Stimulated activated CD4-positive, alpha-beta T cell treated with anti-CD3 and anti-CD28 coated beads, TNF-alpha, amount 100 ng/mL, for 1 hour (primary cell): ENCODE measurements around the gene IGSF3.

Experiments used
- DNase-seq, 3 donors: peaks; one replicate each; pipeline ENCODE4 v3.0.0-alpha.2; 2020; ENCODE audit warnings: low read depth in 3 of 3, low spot score in 1 of 3

IGSF3 gene

DNA sequence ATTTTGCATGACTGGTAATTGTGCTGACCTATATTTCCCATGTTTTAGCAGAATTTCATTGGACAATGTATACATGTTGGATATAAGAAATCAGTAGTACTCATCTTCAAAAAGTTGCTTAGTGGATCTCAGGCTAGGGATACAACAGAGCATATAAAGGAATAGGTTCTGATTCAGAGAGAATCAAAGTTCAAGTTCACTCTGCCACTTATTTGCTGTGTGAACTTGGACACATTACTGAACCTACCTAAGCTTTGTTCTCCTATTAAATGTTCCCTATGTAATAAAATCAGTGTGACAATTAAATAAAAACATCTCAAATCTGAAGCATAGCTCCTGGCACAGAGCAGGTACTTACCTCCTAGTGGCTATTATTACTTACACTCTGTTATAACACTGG is 106.0 kb downstream of the IGSF3 start:
- no peak for DNase-seq

DNA sequence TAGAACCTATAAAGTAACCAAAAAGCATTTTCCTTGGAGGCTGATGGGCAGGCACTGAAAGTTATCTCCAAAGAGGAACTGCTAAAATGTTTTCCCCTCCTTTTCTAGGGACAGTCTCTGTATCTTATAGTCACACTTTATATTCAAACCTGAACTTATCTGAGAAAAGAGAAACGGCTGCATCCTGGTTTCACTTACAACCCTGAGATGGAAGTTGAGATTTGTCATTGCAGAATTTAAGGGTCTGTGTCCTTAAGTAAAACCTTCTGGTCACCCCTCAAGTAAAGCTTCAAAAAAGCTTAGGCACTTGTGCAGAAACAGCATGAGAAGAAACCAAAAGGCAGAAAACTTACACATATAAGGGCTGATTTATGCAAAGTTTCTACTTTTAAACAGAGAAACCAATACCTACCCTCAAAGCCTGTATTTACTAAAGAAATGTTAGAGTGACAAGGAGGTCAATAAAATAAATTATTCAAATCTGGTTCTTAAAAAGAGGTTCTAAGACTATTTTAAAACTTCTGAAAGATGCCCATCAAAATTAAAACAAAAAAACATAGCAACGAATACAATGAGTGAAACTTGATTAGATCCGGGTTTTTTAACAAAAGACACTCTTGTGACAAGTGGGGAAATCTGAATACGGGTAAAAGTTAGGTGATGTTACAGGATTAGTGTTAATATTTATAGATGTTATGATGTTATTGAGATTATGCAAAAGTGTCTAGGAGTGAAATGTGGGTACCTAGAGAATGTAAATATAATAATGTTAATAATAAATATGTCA is 106.6 kb downstream of the IGSF3 start:
- DNase-seq = no peak

DNA sequence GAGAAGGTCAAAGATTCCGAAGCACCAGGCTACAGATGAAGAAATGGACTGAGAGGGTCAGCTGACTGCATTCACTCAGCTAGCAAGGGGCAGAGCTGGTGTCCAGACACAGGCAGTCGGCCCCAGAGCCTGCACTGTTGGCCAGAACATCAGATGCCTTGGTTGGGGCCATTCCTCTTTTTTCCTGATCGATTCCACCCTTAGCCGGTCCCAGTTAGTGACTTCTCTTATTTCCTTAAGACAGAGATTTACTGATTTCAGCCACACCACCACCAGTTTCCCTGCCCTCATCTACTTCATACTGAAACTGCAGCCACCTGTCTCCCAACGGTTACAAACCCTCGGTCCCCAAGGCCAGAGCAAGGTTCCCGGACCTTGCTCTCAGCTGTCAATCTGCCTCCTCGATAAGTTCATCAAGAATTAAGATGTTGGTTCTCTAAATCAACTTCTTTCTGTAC is 108.2 kb downstream of the IGSF3 start:
- no peak for DNase-seq

DNA sequence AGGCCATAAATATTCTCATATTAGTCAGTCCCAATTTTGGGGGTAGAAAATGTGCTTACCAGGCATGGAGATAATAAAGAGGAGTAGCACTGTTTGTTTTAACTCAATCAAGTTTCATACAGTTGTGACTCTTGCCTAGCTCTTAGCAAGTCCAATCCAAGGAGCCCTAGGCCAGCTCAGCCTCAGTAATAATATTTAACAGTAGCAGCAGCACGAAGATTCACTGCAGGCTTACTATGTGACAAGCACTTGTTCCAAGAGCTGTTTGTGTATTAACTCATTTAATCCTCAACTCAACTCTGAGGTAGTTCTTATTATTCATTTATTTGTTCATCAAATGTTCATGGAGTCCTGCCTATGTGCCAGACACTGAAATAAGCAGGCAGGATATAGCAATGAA is 109.0 kb downstream of the IGSF3 start:
- no peak for DNase-seq

DNA sequence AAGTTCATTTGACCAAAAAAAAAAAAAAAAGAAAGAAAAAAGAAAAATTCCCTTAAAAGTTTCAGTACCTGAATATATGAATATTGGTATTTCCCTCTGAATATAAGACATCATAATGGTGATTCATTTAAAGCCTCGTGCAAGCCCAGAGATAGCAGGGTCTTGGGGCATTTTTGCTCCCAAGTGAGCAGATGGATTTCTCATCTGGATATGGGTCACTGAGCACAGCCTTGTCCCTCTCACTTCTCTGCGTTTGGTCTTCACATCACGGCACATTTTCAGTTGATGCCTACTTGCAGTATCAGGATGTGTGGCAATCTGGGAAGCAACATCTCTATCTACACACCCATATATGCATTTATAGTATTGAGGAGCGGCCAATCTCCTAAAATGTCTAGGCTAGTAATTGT is 109.4 kb downstream of the IGSF3 start:
- DNase-seq = no peak

DNA sequence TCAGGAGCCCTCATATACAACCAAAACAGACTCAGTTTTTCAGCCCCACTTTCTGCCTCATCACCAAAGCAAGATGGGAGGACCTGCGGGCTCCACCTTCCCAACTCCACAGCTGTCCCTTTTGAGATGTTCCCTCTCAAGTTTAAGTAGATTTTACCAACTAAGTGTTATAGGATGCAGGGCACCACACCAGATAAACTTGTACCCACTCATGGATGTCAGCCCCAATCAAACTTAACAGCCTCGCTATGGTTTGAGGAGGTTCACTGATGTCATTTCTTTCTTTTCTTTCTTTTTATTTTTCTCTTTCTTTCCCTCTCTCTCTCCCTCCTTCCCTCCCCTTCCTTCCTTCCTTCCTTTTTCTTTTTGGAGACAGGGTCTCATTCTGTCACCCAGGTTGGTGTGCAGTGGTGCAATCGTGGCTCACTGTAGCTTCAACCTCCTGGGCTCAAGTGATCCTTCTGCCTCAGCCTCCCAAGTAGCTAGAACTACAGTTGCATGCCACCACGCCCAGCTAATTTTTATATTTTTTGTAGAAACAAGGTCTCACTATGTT is 110.1 kb downstream of the IGSF3 start:
- no peak for DNase-seq

DNA sequence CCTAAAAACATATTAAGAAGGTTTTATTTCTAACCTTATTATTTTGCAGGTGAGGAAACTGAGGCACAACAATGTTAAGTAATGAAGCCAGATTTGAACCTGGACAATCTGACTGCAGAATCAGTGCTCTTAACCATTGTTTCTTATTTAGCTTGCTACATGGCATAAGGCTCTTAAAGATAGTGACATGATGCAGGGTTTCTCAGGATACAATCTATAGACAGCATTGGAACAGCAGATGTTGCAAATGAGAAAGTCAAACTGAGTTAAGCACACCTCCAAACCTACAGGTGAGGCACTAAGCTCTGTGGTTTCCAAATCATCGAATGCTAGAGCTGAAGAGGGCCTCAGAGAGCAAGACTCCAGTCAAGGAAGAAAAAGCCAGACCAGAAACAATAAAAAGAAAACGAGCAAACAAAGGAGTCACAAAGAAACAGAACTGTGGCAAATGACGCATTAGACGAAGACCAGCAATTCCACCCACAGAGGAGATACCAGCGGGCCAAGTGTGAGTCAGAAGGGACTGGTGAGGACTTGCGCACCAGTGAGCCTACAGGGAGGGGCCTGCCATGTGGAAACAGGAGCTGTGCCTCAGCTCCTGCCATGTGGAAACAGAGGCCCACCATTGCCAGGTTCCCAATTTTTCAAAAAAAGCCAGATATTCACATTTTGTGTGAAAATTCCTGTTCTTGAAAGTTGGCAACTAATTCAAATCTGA is 111.1 kb downstream of the IGSF3 start:
- no peak for DNase-seq

DNA sequence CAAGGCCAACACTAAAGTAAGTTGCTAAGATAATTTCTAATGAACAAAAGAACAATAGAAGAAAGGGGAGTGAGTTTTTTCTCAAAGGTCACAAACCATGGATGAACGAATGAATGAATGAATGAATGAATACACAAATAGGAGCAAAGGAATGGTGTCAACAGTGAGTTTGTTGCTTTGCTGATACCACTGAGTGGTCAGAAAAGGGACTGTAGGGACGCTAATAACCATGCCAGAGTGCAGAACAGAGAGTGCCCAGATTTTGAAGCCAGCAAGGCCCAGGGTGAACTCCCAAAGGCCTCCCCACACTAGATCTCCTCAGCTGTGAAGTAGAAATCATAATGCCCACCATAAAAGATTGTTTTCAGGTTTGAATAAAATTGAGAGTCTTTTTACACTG is 112.6 kb downstream of the IGSF3 start:
- no peak for DNase-seq

DNA sequence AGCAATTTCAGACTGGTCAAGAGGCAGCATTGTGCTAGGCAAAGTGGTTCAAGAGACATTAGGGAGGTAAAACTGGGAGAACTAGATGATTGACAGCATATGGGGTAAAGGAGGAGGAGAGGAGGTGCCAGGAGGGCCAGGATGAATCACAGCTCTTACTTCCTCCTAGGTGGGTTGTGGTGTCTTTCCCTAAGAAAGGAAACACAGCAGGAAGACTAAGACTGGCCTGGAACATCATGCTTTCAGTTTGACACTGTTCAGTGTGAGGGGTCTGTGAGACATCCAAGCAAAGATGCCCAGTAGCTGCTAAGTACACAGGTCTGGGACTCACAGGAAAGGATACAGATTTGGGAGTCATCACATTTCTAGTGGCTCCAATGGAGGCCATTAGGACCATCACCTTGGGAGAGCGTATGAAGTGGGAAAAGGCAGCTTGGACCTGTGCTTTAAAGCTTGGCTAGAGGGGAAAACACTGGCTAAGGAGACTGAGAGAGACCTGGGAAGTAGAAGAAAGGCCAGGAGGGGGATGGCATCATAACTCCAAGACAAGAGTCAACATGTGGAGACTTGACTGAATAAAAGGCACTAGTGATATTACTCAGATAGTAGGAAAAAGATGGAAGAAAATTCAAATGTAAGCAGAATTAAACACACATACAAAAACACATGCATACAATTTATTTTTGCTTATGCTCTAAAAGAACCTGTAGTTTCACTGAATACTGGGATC is 114.0 kb downstream of the IGSF3 start:
- no peak for DNase-seq

DNA sequence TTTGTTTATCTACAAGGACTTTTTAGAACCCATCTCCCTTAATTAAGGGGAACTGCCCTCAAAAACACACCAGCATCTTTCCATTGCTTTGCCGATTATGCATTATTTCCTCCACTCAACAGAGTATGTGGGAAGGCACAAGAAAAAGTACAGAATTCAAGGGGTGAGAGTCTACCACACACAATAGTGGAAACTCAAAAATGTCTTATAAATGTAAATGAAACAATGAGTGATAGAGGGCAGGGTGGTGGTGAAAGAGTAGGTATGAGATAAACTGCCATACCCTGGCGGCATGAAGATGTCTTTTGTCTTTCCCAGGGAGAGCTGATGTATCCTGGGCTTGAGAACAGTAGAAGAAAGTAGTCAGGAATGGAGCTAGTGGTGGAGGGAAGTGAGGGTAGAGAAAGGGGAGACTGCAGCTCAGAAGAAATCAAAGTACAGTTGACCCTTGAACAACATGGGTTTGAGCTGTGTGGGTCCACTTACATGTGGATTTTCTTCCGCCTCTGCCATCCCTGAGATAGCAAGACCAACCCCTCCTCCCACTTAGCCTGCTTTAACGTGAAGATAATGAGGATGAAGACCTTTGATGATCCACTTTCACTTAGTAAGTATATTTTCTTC is 121.1 kb downstream of the IGSF3 start:
- DNase-seq = no peak

DNA sequence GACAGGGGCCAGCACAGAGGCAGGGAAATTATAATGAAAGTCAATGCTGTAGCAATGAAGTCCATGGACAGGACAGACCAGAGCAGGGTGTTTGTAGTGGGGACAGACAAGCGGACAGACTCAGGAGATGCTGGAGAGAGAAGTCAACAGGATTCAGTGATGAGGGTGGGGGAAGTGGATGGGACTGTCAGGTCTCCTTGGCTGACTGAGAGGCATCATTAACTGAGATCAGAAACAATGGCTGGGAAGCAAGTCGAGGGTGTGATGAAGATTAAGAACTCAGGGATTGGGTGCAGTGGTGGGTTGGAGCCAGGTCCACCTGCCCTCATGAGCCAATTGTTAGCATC is 122.2 kb downstream of the IGSF3 start:
- no peak for DNase-seq

DNA sequence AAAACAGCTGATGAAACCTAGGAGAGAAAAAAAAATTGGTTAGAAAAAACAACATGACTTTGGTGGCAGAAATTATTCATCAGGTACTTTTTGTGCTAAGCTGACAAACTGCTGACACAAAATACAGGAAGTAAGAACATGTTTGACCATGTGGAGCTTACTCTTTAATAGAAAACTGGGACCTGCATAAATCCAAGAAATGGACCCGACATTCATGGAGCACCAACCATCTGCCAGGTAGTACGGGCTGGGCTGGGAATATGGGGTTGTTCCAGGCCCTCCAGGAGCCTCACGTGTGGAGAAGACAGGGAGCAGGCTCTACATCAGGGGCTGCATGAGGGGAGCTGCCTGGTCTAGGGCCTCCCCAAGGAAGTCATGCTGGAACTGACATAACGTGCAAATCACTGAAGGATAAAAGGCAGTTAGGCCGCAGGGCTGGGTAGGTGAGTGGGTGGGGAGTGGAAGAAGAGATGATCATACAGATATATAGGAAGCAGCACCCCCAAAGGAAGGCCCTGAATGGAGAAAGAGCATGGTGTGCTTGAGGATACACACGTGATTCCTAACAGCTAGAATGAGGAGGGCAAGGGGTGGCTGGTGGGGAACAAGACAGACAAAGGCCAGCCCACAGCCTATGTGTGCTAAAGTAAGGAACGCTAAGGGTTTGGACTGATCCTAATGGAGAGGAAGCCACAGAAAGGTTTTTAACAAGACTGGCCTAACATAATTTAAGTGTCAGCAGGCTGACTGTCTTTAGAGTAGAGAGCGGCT is 122.8 kb downstream of the IGSF3 start:
- DNase-seq = no peak

DNA sequence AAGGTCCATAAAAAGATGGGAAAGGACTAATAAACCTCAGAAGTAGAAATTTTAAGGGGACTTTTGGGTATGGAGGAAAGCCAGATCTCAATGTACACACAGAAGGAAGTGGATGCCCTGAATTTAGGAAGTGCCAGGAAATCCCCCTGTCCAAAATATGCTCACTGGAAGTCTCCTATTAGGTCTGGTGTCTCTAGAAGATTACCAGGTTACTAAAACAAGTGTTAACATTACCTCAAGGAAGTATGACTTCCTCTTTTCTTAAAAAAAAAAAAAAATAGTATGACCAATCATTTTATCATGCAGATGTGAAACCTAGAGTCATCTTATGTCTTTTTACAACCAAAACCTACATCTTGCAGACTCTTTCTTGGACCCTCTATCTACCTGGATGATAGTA is 127.4 kb downstream of the IGSF3 start:
- no peak for DNase-seq

DNA sequence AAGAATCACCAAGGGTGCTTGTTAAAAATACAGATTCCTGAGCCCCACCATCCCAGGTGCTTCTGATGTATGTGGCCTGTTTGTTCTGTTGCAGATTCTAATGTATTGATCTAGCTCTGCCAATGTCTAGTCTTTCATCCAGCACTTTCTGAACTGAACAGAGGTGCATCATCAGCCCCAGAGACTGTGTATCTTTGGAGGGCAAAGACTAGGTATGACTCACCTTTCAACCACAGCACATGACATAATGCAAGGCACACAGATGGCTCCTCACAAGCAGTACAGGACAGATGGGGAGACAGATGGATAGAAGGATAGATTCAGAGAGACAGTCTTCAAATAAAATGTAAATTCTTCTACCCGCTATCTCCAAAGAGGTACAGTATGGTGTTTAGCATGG is 129.0 kb downstream of the IGSF3 start:
- no peak for DNase-seq

DNA sequence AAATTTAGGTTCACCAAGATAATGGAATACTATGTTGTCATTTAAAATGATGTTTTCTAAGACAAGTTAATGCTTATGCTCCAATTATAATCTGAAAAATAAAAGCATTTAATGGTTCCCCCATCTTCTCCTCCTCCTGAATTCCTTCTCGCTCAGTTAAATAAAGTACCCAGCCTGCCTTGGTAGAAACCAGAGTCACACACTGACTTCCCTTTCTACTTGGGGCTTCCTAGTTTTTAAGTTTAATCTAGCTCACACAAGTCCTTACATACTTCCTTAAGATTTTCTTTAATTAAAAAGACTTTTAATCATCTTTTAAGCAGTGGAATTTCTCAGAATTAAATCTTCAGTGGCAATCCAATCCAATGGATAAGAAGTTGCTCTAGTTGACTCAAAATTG is 129.6 kb downstream of the IGSF3 start:
- no peak for DNase-seq

DNA sequence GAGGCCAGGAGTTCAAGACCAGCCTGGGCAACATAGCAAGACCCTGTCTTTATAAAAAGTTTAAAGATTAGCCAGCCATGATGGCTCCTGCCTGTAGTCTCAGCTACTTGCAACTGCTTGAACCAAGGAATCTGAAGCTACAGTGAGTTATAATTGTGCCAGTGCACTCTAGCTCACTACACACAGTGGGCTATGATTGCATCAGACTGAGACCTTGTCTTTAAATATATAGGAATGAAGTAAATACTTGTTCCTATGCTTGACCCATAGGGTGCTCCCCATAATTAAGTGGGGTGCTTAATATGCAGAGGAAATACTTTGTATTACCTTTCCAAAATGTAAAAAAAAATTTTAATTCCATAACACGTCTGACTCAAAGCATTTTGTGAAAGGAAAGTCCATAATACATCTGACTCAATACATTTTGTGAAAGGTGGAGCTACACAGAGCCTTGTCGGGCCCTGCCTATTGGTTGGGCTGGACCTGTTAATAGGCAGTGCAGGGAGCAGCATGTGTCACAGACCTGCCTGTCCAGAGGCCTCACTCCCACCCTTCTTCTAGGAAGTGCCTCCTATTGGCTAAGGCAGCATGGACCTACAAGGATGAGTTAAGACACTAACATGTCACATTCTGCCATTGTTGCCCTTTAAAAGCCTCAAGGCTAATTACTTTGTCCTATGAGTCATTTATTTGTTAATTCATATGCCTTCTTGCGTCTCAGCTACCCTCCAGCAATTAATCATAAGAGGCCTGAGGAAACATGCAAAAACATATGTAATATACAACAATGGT is 130.3 kb downstream of the IGSF3 start:
- DNase-seq = no peak

DNA sequence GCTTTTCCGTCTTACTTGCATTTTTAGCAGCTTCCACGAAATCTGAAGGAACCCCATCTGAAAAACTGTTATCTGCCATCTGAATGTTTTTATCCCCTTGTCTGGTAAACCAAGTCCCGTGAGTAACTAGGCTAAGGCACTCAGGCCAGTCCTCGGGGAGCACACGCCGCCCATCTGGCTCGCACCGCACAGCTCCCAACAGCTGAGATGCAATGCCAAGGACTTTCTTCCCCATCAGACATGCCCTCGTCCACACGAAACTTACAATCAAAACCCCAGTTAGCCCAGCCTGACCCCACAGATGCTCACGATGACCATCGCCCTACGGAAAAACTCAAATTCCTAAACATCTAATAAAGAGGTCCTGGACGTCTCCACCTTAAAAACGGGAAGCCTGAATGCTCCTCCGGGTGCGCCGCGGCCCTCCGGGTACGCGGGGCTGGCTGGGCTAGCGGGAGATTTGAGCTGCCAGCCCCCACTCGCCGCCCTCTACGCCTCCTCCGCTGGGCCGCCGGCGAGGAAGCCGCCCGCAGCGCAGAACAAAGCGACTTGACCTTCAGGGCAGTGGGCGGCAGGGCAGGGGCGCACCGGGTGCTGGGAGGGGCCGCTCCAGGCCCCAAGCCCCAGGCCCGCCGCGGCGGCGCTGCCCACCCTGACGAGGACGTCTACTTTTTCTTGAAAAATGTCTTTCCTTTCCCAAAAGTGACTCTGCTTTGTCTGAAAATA is 133.4 kb downstream of the IGSF3 start:
- DNase-seq = no peak

DNA sequence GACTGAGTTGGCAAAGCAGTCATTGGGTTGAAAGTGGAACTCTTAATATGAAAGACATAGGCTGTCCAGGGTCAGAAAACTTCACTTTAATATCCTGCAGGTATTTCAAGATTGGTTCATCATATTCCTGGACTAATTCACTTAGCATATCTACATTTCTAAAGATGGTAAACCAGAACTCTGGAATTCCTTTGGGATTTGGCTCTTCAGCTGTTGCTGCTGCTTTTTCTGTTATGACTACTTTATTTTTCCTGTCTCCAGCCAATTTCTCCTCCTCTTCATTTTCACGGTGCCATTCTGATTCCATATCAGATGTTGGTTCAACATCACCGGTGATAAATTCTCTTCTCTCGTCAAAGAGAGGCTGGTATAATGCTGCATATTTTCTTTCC is 134.1 kb downstream of the IGSF3 start:
- DNase-seq = no peak
